ENCODE results near the gene VRK2. TPM values are rescaled to one million over a fixed set of nuclear protein-coding genes. Genes with fewer than 3 reads are reported as not detected.

VRK2 gene
- total and polyA plus RNA-seq, 10 of the 15 experiments (the other 5 are each of a cell fraction or from before 2014, with no cell fraction given): 26.5 to 78.0 (median 57.3) TPM

DNA sequence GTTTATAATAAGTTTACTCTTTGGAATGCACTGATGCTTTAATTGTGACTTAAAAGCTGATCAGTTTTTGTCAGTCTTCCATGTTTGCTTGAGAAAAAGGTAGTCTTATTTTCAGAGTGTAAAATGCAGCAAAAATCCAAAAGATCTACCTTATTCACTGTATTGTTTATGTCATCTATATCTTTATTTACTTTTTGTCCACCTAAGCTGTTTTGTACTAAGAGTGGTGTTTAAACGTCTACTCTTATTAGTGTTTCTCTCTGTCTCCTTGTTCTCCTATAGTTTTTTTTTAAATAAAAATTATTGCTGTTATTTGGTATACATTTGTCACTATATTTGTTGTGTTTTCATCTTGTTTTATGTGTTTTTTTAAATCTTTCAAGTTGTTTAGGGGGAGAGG, 50.4 kb downstream of the VRK2 start:
- 100% methylated on average over 1 of the region's 1 CpG for WGBS (ENCODE audit: insufficient coverage, insufficient replicate concordance, low lambda C conversion rate, missing lambda C conversion rate)

More for the DNA sequence above, 50.4 kb downstream of the VRK2 start:
- peaks cover 2% of the 10 kb centered on the region for H3K79me2 ChIP-seq (ENCODE audit: control insufficient read depth, insufficient read depth, low read length)
- POLR2A ChIA-PET: no interaction called here
- no TSS peak for BruUV-seq (replicated peaks)
- in situ Hi-C loops (cut with MboI) (no loop called here), intact Hi-C loops (cut with micrococcal nuclease; ENCODE audit: unreplicated experiment) (no loop called here)
- DNase-seq (ENCODE audit: low read depth, low spot score): no peak
- no peak for ATAC-seq
- no peak overlapping the region for H3K9ac ChIP-seq (ENCODE audit: control insufficient read depth, insufficient read depth, low read length)
- no peaks in the 10 kb centered on the region for H3K27me3 ChIP-seq (replicated peaks in 1 of 2; ENCODE audit: control insufficient read depth in 2 of 2, insufficient read depth in 2 of 2, low read length in 1 of 2)
- H4K20me1 ChIP-seq (ENCODE audit: control insufficient read depth, insufficient read depth): no peaks in the 10 kb centered on the region
- H3K27ac ChIP-seq (ENCODE audit: control insufficient read depth, insufficient read depth): no peak overlapping the region
- peaks cover 4% of the 10 kb centered on the region for H3K9me3 ChIP-seq (replicated peaks; ENCODE audit: control insufficient read depth, insufficient read depth, low read length)
- H3K4me3 ChIP-seq: no peak overlapping the region
- H3K4me2 ChIP-seq (ENCODE audit: control insufficient read depth, insufficient read depth): no peak overlapping the region
- SMC1A ChIA-PET (ENCODE audit: uncharacterized antibody, unreplicated experiment): interaction anchor here (1.1 kb wide), 1 partner anchor 8 kb away, joined by 3 read pairs; no protein-coding TSS in a partner anchor
- no peak for TF ChIP-seq SUZ12 (IDR thresholded peaks at IDR 0.05; ENCODE audit: unreplicated experiment)
- no peak for TF ChIP-seq CHD4 (IDR thresholded peaks at IDR 0.05)
- no peak for TF ChIP-seq BRCA1 (IDR thresholded peaks at IDR 0.05; ENCODE audit: low read depth, low read length)
- TF ChIP-seq NKRF (conservative IDR thresholded peaks at IDR 0.05): no peak
- TF ChIP-seq ZNF217 (IDR thresholded peaks at IDR 0.05): no peak
- no peak for TF ChIP-seq CEBPB (IDR thresholded peaks at IDR 0.05; ENCODE audit: borderline replicate concordance in 1 of 2, low read depth in 2 of 2, low read length in 2 of 2)
- no peak for TF ChIP-seq CBFB (IDR thresholded peaks at IDR 0.05; ENCODE audit: low read depth)
- TF ChIP-seq NR2C1 (IDR thresholded peaks at IDR 0.05): no peak
- peaks cover 0 to 3% of the 10 kb centered on the region in 2 experiments; a peak in 2 of 4 replicates for H3K36me3 ChIP-seq (ENCODE audit: control insufficient read depth in 2 of 2, insufficient read depth in 2 of 2, low read length in 1 of 2)
- H3K4me1 ChIP-seq (ENCODE audit: control insufficient read depth, insufficient read depth, low read length): no peaks in the 10 kb centered on the region
- CTCF ChIA-PET: no interaction called here
- FAIRE-seq: no peak
- RAD21 ChIA-PET (ENCODE audit: unreplicated experiment): no interaction called here
- H2AFZ ChIP-seq (ENCODE audit: control insufficient read depth, low read depth, low read length): no peak overlapping the region
